NCI-H1092 (cell line): Measurements from ENCODE around the gene SCN4A.

Source experiments
- DNase-seq: peaks from one replicate; lab custom pipeline; 2025; lab: John Stamatoyannopoulos, UW

Gene SCN4A

GRCh38 chr17:64001763-64002529 lies 29.2 kb upstream of the SCN4A start:
- DNase-seq, result no peak

- no peak for DNase-seq
These were observed 28.4 kb upstream of the SCN4A start for GRCh38 chr17:64001091-64001579.

GRCh38 chr17:63999680-64000531 lies 27.2 kb upstream of the SCN4A start:
- DNase-seq, result no peak

DNA sequence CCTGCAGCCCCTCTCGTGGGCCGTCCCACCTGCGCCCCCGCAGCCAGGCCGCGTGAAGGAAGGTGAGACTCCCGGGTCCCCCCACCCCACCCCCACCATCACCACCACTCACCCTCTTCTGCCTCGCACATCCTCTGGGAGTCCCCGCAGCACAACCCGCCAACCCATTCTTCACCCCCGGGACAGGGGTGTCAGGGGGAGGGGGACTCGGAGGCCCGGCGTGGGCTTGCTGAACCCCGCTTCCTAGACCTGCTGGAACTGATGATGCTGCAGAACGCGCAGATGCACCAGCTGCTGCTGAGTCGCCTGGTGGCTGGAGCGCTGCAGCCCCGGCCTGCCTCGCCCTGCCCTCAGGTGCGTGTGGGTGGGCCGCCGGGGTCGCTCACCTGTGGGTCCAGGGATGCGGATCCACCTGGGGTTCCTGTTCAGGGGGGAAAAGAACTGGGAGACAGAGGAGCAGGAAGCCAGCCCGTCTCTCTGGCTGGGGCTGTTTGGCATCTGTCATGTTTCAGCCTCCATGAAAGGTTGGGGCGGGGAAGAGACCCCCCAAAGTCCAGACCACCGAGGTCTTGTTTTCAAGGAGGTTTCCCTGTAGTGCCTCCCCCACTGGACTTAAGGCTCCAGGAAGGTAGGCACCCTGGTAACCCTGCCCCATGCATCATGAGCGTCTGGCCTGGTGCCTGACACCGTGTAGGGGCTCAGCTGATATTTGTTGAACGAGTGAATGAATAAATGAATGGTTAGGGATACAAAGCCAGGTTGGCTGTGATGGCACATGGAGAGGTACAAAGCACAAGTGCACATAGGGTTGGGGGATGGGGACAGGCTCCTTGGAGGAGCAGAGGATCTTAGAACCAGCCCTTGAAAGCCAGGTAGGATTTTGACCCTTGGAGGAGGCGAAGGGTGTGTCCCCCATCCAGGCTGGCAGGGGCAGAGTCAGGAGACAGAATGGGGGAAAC lies 26.3 kb upstream of the SCN4A start:
- no peak for DNase-seq

- DNase-seq, result peak; percentile 76
These were observed 25.5 kb upstream of the SCN4A start, which contains the start of gene PRR29 for GRCh38 chr17:63998050-63998720. Gene PRR29 (plus strand): TSS chr17:63998351. CDS start chr17:63998365, 14 bp downstream.

GRCh38 chr17:63997341-63998048 lies 24.8 kb upstream of the SCN4A start:
- no peak for DNase-seq

DNA sequence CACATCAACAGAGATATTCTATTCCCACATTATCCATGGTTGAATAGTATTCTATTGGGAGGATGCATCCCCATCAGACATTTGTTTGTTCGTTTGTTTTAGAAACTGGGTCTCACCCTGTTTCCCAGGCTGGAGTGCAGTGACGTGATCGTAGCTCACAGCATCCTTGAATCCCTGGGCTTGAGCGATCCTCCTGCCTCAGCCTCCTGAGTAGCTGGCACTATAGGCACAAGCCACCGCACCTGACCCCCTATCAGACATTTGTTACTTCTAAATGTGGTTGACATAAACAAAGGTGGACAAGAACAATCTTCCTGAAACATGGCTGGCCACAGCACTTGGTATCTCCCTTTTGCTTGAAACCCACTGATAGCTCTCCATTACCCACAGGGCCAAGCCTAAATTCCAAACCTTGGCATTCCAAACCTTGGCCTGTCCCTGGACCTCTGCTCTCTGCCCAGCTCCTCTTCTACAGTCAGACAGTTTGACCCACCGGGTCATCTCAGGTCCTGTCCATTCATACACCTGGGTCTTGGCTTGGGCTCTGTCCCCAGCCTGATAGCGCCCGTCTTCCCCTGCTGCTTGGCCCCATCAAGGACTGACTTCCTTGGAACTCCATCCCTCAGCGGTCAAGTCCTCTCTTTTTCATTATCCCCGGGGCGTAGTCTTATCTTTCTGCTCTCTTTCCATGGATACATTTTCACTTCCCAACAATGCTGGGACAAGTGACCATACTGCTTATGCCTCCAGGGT lies 23.9 kb upstream of the SCN4A start:
- DNase-seq, result no peak

DNA sequence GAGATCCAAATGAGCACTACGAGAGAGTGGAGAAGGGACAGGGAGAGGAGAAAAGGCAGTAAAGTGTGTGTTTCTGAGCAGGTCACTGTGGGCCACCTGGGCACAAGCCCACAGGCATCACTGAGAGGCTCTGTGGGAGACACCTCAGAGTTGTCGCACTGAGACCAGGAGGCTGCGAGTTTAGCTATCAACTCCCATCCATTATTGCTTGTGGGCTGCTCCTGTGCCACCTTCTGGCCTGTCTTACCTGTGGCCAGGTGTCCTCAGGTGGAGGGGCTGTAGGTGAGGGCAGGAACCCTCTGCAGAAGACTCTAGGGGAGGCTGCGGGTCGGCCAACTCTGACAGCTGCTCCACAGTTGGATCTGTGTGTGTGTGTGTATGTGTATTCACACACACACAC lies 22.9 kb upstream of the SCN4A start:
- no peak for DNase-seq

GRCh38 chr17:63993368-63993985 lies 20.8 kb upstream of the SCN4A start:
- DNase-seq, result no peak

DNA sequence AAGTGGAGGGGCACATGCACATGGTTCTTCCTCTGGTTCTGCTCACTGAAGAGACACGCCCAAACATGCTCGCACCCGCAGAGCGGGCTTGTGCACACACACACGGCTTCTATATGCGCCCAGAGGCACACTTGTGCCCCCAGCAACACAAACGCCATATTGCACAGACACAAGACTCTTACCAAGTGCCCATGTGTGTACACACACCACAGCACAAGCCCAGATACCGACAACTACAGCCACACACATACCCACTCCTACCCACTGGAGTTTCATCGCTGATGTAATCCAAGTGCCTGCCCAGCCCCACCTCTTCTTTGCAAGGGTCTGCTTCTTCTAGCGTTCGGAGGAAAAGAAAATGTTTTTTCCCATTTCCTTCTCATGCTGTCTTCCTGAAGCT lies 18.9 kb upstream of the SCN4A start:
- DNase-seq, result no peak

DNA sequence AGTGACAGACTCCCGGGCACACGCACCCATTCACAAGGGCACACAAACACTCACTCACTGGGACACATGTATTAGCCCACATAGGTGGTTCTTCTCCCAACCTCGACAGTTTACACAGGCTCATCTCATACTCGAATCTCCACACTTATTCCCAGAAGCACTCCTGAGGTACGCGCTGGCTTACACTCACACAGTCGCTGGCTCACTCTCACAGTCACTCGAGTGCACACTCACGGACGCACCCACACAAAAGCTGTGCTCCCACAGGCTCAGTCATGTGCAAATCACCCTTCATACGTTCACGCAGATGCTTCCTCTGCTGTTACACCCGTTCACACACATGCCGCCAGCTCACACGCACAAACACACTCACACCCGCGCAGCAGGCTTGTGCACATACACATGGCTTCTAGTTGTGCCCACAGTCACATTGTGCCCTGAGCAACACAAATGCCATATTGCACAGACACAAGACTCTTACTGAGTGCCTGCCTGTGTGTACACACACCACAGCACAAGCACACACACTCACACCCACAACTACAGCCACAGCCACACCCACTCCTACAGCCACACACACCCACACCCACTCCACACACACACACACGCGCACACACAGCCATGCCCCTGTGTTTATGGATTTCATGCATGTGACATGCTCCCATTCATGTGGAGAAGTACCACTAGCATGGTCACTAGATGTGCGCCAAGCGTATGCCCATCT lies 17.1 kb upstream of the SCN4A start:
- no peak for DNase-seq

GRCh38 chr17:63988741-63989621 lies 16.3 kb upstream of the SCN4A start:
- DNase-seq, result no peak

GRCh38 chr17:63988127-63988478 lies 15.4 kb upstream of the SCN4A start:
- DNase-seq, result no peak

- DNase-seq, result no peak
These were observed 14.8 kb upstream of the SCN4A start for GRCh38 chr17:63987221-63988126.

GRCh38 chr17:63986821-63987220 lies 14.1 kb upstream of the SCN4A start:
- DNase-seq, result no peak

DNA sequence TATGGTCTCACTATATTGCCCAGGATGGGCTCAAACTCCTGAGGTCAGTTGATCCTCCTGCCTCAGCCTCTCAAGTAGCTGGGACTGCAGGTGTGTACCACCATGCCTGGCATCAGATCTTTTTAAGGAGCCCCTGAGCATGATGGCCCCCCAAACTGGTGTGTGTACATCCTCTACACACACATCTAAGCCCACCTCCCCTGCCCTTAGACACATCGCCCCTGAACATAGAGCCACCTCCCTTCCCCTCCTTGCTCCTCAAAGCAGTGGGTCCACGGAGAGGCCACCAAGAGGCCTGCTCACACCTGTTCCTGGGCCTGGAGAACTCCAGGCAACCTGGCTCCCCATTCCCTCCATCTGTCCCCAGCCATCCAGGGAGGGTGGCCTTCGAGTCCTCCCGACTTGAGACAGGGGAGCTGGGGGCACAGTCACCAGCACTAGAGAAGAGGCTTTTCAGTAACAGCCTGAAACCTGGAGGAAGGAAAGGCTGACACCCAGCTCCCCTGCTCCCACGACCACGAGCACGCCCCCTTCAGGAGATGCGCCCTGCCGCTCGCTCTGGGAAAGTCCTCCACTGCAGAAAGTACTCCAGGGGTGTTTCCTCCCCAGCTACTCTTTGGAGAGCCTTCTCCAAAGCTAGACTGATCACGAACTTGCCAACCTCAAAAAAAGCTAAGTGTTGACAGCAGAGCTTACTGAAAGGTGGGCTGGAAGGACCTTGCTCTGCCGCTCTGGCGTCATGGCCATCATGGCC lies 12.8 kb upstream of the SCN4A start:
- DNase-seq, result no peak
